Activated CD8-positive, alpha-beta memory T cell treated with anti-CD3 and anti-CD28 coated beads, Interleukin-2, amount 50 U/mL, for 24 hours (primary cell): ENCODE results near the gene PRR32.
"Not testable (repeated sequence)": the region's sequence is repeated elsewhere in the genome, so short reads cannot be mapped to it uniquely, and the experiment has no call there.

Experiments used
- DNase-seq: peaks from one replicate; pipeline ENCODE4 v3.0.0-alpha.2; 2020; ENCODE audit errors: extremely low read depth

Gene PRR32

GRCh38 chrX:126819429-126819828 lies at the start of gene PRR32:
TSS of gene PRR32 (plus strand) at chrX:126819729. CDS start at chrX:126819844, 115 bp downstream.
- DNase-seq: no peak

- no peak for DNase-seq
Observed at GRCh38 chrX:126770179-126770578, 49.4 kb upstream of the PRR32 start.

GRCh38 chrX:126785539-126785938 lies 34.0 kb upstream of the PRR32 start:
- DNase-seq: no peak

DNA sequence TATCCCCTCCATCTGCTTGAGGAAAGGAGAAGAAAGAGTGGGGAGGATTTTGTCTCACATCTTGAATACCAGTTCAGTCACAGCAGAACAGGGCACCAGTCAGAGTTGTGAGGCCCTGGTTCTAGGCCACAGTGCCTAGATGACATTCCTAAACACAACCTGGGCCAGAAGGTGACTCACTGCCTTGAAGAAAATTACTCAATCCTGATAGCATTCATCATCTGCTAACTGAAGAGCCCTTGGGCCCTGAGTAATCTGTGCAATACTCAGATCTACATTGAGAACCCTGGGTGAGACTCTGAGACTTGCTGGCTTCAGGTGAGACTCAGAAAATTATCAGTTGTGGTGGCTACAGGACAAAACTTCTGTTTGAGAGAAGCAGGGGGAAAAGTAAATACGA lies 20.5 kb upstream of the PRR32 start:
- DNase-seq: no peak

DNA sequence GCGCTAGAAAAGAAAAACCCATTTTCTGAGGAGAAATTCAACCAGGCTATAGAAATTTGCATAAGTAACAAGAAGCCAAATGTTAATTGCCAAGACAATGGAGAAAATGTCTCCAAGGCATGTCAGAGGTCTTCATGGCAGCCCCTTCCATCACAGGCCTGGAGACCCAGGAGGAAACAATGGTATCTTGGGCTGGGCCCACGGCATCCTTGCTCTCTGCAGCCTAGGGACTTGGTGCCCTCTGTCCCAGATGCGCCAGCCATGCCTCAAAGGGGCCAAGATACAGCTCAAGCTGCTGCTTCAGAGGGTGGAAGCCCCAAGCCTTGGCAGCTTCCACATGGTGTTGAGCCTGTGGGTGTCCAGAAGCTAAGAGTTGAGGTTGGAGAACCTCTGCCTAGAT lies 12.7 kb upstream of the PRR32 start:
- not testable (repeated sequence) for DNase-seq

GRCh38 chrX:126815806-126816205 lies 3.7 kb upstream of the PRR32 start:
- DNase-seq: no peak

- DNase-seq: no peak
Observed at GRCh38 chrX:126820700-126821420, 1.3 kb downstream of the PRR32 start.

- no peak for DNase-seq
Observed at GRCh38 chrX:126824338-126825007, 4.9 kb downstream of the PRR32 start.

- no peak for DNase-seq
Observed at GRCh38 chrX:126825566-126826193, 6.2 kb downstream of the PRR32 start.

DNA sequence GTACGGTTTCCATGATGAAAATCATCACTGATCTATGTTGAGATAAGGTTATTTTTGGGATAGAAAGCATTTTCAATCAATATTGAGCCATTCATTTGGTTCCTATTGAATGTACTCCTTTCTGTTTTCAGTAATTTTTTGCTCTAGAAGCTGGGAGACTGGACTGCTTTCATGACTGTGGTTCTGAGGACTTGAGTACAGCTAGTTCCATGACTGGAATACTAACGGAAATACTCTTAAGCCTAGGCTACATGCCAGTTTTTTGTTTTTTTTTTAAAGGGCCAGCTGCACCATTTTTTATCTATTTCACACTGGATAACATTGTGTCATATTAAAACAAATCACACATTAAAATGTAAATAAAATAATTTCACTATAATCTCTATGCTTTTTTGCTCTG lies 16.7 kb downstream of the PRR32 start:
- DNase-seq: no peak

GRCh38 chrX:126847143-126847542 lies 27.6 kb downstream of the PRR32 start:
- no peak for DNase-seq

- no peak for DNase-seq
Observed at GRCh38 chrX:126855839-126856524, 36.5 kb downstream of the PRR32 start.
